Measurements from ENCODE around the gene SNX5.

The SNX5 gene

DNA sequence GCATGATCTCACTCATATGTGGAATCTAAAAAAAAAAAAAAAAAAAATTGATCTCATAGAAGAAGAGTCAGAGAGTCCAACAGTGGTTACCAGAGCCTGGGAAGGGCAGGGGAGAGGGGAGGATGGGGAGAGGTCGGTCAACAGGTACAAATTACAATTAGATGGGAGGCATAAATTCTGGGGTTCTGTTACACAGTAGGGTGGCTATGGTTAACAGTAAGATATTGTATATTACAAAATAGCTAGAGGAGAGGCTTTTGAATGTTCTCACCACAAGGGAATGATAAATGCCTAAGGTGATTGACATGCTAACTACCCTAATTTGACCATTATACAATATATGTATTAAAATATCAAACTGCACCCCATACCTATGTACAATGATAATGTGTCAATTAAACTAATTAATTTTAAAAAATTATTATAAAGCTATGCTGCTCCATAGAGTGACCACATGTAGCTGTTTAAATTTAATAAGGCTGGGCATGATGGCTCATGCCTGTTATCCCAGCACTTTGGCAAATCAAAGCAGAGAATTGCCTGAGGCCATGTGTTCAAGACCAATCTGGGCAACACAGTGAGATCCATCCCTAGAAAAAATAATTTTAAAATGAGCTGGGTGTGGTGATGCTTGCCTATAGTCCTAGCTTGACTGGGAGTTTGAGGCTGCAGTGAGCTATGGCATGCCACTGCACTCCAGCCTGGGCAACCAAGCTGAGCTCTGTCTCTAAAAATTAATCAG is 70.9 kb downstream of the SNX5 start:
- no peak overlapping the region for H3K27ac ChIP-seq
- TF ChIP-seq, protein P1, sequence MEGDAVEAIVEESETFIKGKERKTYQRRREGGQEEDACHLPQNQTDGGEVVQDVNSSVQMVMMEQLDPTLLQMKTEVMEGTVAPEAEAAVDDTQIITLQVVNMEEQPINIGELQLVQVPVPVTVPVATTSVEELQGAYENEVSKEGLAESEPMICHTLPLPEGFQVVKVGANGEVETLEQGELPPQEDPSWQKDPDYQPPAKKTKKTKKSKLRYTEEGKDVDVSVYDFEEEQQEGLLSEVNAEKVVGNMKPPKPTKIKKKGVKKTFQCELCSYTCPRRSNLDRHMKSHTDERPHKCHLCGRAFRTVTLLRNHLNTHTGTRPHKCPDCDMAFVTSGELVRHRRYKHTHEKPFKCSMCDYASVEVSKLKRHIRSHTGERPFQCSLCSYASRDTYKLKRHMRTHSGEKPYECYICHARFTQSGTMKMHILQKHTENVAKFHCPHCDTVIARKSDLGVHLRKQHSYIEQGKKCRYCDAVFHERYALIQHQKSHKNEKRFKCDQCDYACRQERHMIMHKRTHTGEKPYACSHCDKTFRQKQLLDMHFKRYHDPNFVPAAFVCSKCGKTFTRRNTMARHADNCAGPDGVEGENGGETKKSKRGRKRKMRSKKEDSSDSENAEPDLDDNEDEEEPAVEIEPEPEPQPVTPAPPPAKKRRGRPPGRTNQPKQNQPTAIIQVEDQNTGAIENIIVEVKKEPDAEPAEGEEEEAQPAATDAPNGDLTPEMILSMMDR (IDR thresholded peaks at IDR 0.05), result no peak
- no peak for TF ChIP-seq ZFX (IDR thresholded peaks at IDR 0.05; ENCODE audit: borderline replicate concordance)

DNA sequence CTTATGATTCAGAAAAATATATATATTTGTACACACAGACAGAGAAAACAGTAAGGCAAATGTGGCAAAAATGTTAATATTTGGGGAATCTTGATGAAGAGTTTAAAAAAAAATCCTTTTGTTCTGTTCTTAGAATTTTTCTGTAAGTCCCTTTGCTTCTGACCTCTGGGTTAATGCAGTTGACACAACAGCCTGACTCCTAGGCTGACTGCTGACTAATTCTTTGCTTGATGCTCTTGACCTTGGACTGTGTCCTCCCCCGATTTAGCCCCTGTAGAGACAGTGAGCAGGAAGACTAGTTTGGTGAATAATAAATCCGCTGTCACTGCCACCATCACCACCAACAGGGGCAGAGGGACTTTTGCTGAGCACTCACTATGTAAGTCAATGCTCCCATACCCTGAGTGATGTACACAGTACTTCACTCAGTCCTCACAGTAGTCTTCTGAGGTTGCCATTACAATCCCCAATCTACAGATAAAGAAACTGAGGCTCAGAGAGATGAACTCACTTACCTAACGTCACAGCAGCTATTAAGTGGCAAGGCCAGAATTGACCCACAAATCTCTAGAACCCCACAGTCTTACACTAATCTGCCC is 71.7 kb downstream of the SNX5 start:
- no peak for TF ChIP-seq ZFX (IDR thresholded peaks at IDR 0.05; ENCODE audit: borderline replicate concordance)
- TF ChIP-seq, protein P1 (IDR thresholded peaks at IDR 0.05), result no peak
- 0 out of 2 replicates have a peak overlapping the region, but pooled peaks have one; percentile 26 for H3K27ac ChIP-seq

DNA sequence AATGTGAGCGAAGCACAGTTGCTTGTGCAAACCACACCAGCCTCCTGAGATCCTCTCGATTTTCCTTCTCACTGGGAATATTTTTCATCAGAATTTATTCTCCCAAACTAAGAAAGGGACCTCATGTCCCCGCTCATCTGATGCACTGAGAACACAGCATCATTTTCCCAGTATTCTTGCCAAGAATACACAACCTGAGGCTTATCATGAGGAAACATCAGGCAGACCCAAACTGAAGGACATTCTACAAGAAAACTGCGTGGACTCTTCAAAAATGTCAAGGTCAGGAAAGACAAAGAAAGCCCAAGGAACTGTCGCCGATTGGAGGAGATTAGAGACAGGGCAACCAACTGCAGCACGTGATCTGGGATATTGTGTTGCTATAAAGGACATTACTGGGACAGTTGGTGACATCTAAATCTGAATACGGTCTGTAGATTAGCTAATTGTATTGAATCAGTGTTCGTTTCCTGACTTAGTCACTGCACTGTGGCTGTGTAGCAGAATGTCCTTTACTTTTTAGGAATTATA is 72.3 kb downstream of the SNX5 start:
- TF ChIP-seq, protein P1 (IDR thresholded peaks at IDR 0.05), result no peak
- TF ChIP-seq ZFX (IDR thresholded peaks at IDR 0.05; ENCODE audit: borderline replicate concordance), result no peak
- H3K27ac ChIP-seq, result peak overlapping the region; percentile 26; the same call in 1 of the 2 replicates

DNA sequence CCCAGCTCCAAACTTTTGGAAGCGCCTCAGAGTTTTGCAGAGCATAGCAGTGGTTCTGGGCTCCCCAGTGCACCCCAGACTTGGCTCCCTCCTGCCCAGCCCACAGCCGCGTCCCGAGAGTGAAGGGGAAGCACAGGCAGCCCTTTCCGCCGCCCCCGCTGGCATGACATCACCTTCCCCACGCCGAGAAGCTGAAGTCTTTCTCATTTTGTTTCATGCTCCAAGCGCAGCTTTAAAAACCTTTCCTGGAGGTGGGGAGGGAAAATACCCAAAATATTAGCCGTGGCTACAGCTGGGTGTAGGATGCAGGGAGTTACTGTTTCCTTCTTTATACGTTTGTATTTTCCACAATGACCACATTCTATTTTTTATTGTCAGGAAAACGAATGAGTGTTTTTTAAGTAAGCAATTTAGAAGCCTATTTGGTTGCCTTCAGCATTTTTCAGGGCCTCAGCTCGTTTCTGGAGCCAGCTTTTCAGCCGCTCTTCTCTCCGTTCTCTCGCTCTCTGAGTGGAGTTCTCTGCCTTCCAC is 72.9 kb downstream of the SNX5 start:
- TF ChIP-seq, protein P1 (IDR thresholded peaks at IDR 0.05), result no peak
- no peak for TF ChIP-seq ZFX (IDR thresholded peaks at IDR 0.05; ENCODE audit: borderline replicate concordance)
- peak overlapping the region; percentile 26; the same call in 1 of the 2 replicates for H3K27ac ChIP-seq

DNA sequence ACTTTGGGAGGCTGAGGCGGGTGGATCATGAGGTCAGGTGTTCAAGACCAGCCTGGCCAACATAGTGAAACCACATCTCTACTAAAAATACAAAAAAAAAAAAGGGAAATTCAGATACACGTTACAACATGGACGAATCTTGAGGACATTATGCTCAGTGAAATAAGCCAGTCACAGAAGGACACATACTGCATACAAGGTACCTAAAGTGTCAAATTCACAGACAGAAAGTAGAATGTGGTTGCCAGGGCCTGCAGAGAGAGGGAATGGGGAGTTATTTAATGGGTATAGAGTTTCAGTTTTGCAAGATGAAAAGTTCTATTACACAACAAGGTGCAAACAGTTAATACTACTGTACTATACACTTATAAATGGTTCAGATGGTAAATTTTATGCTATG is 75.1 kb downstream of the SNX5 start:
- TF ChIP-seq, protein P1 (IDR thresholded peaks at IDR 0.05), result no peak
- no peak for TF ChIP-seq ZFX (IDR thresholded peaks at IDR 0.05; ENCODE audit: borderline replicate concordance)
- no peak overlapping the region for H3K27ac ChIP-seq

DNA sequence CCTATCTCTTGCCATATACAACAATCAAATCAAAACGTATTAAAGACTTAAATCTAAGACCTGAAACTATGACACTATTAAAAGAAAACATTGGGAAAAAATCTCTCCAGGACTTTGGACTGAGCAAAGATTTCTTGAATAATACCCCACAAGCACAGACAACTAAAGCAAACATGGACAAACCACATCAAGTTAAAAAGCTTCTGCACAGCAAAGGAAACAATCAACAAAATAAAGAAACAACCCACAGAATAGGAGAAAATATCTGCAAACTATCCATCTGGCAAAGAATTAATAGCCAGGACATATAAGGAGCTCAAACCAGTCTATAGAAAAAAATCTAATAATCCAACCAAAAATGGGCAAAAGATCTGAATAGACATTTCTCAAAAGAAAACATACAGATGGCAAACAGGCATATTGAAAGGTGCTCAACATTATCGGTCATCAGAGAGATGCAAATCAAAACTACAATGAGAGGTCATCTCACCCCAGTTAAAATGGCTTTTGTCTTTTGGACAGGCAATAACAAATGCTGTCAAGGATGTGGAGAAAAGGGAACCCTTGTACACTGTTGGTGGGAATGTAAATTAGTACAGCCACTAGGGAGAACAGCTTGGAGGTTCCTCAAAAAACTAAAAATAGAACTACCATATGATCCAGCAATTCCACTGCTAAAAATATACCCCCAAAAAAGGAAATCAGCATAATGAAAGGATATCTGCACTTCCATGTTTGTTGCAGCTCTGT is 76.2 kb downstream of the SNX5 start:
- no peak for TF ChIP-seq ZFX (IDR thresholded peaks at IDR 0.05; ENCODE audit: borderline replicate concordance)
- TF ChIP-seq, protein P1 (IDR thresholded peaks at IDR 0.05), result no peak
- no peak overlapping the region for H3K27ac ChIP-seq
